HL-60 (cell line): Measurements from ENCODE around the gene KCNC3.

Experiments used
- GABPA ChIP-seq: IDR thresholded peaks from 2 replicates; pipeline ENCODE4 v1.6.1; 2012; ENCODE audit warnings: low read depth
- POLR2AphosphoS5 ChIP-seq: IDR thresholded peaks from 2 replicates; pipeline ENCODE4 v1.6.1; 2012; ENCODE audit warnings: low read depth
- SPI1 ChIP-seq: IDR thresholded peaks from 2 replicates; pipeline ENCODE4 v1.6.1; 2012; ENCODE audit warnings: low read depth, mild to moderate bottlenecking, borderline replicate concordance
- TF ChIP-seq, protein P1 (sequence below): IDR thresholded peaks from one replicate; pipeline ENCODE4 v1.5.1; 2011; ENCODE audit warnings: low read length, control low read depth, inconsistent platforms; ENCODE audit not compliant: insufficient read depth
- TF ChIP-seq, protein P2 (sequence below): IDR thresholded peaks from 2 replicates; pipeline ENCODE4 v1.6.1; 2012; ENCODE audit warnings: low read depth; ENCODE audit not compliant: insufficient replicate concordance

DNA sequence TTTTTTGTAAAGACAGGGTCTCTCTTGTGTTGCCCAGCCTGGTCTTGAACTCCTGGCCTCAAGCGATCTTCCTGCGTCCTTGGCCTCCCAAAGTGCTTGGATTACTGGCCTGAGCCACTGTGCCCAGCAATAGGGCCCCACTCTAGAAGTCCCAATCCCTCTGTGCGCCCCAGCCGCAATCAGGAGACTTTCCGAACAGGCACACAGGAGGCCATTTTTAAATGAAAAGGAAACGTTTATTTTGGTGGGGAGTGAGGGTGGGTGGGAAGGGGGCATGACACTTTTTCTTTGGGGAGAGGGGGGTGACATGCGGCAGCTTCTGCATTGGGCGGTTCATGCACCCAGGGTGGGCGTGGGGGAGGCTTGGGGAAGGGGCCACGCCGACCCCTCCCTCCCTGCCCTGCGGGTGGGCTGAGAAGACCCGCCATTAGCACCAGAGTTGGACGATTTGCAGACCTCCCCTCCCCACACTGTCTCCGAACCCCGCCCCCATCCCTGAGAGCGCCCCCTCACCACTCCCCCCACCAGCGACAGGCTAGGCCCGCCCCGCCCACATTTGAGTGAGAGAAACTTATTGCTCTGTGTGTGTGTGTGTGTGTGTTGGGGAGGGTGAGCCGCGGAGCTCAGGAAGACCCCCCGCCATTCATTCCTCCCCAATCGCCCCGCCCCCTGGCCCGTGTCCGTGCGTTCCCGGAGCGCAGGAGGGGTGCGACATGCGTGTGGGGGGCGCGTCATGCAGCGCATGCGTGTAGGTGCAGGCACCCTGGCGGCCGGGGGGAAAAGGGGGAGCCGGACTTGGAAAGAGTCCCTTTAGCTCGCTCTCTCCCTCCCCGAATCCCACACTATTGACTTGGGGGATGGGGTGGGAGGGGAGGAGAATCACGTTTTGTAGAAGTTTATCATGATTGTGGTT, 17.2 kb downstream of the KCNC3 start:
- TF ChIP-seq, protein P1, sequence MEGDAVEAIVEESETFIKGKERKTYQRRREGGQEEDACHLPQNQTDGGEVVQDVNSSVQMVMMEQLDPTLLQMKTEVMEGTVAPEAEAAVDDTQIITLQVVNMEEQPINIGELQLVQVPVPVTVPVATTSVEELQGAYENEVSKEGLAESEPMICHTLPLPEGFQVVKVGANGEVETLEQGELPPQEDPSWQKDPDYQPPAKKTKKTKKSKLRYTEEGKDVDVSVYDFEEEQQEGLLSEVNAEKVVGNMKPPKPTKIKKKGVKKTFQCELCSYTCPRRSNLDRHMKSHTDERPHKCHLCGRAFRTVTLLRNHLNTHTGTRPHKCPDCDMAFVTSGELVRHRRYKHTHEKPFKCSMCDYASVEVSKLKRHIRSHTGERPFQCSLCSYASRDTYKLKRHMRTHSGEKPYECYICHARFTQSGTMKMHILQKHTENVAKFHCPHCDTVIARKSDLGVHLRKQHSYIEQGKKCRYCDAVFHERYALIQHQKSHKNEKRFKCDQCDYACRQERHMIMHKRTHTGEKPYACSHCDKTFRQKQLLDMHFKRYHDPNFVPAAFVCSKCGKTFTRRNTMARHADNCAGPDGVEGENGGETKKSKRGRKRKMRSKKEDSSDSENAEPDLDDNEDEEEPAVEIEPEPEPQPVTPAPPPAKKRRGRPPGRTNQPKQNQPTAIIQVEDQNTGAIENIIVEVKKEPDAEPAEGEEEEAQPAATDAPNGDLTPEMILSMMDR, result no peak
- TF ChIP-seq POLR2AphosphoS5 (no peak), GABPA (no peak), SPI1 (no peak)
- TF ChIP-seq, protein P2, sequence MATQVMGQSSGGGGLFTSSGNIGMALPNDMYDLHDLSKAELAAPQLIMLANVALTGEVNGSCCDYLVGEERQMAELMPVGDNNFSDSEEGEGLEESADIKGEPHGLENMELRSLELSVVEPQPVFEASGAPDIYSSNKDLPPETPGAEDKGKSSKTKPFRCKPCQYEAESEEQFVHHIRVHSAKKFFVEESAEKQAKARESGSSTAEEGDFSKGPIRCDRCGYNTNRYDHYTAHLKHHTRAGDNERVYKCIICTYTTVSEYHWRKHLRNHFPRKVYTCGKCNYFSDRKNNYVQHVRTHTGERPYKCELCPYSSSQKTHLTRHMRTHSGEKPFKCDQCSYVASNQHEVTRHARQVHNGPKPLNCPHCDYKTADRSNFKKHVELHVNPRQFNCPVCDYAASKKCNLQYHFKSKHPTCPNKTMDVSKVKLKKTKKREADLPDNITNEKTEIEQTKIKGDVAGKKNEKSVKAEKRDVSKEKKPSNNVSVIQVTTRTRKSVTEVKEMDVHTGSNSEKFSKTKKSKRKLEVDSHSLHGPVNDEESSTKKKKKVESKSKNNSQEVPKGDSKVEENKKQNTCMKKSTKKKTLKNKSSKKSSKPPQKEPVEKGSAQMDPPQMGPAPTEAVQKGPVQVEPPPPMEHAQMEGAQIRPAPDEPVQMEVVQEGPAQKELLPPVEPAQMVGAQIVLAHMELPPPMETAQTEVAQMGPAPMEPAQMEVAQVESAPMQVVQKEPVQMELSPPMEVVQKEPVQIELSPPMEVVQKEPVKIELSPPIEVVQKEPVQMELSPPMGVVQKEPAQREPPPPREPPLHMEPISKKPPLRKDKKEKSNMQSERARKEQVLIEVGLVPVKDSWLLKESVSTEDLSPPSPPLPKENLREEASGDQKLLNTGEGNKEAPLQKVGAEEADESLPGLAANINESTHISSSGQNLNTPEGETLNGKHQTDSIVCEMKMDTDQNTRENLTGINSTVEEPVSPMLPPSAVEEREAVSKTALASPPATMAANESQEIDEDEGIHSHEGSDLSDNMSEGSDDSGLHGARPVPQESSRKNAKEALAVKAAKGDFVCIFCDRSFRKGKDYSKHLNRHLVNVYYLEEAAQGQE, result no peak
